Measurements from ENCODE around the gene VCAM1.

DNA sequence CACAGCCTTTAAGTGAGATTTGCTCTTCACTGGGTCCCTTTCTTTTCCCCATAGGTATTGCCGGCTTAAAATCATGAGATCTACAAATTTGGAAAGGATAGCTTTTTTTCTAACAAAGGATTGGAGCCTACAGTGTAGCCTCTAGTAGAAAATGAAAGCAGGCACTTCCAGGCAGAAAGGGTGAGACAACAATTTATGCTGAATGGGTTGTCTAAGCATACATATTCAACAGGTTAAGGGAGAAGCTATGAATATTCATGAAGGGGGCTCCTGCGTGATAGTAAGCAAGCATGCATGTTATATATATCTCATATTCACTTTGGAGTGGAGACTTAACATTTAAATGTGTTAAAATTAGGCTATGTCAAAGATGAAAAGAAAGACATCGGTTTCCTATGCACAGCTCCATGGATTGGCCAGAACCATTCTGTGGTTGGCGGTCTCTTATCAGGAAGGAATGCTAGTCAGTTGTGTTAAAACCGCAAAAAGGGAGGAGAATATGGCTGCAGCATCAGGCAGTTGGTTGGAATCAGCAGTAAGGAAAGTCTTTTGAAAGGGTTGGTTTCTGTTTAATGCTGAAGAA, 66.0 kb downstream of the VCAM1 start:
- TF ChIP-seq, protein P1, sequence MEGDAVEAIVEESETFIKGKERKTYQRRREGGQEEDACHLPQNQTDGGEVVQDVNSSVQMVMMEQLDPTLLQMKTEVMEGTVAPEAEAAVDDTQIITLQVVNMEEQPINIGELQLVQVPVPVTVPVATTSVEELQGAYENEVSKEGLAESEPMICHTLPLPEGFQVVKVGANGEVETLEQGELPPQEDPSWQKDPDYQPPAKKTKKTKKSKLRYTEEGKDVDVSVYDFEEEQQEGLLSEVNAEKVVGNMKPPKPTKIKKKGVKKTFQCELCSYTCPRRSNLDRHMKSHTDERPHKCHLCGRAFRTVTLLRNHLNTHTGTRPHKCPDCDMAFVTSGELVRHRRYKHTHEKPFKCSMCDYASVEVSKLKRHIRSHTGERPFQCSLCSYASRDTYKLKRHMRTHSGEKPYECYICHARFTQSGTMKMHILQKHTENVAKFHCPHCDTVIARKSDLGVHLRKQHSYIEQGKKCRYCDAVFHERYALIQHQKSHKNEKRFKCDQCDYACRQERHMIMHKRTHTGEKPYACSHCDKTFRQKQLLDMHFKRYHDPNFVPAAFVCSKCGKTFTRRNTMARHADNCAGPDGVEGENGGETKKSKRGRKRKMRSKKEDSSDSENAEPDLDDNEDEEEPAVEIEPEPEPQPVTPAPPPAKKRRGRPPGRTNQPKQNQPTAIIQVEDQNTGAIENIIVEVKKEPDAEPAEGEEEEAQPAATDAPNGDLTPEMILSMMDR (conservative IDR thresholded peaks at IDR 0.05; ENCODE audit: low read depth in 2 of 2): no peak
- no peak for TF ChIP-seq JUNB (IDR thresholded peaks at IDR 0.05; ENCODE audit: unreplicated experiment)
